ENCODE results near the gene IGFBP5. TPM values are rescaled to one million over a fixed set of nuclear protein-coding genes. Genes with fewer than 3 reads are reported as not detected.

The IGFBP5 gene
- total RNA-seq, 2 experiments from 2014 or later, result not detected

DNA sequence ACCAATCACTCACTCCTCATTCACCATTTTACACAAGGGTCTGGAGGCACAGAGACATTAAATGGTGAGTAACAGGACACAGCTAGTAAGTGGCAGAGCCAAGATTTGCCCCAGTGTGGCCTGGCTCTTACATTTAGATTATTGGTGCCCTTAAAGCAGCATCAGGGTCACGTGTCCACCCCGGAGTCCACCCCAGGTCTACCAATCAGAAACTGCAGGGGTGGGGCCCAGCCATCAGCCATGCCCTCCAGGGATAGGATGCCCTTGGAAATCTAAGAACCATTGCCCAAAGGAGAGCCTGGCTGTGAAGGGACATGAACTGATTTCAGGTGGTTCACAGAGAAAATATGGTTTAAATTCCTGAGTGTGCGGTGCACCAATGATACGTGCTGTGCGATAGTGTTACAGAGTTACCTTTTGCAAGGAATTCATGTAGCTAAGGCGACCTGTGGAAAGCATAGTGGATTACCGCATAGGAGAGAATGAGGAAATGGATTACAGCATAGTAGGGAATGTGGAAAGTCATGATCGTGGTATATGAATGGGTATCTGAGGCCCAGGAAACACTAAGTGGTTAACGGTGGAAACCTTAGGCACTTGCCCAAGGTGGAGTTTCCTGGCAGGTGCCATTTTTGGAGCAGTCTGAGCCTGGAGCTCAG is 17.8 kb downstream of the IGFBP5 start:
- no peaks in the 10 kb centered on the region for H3K9me3 Mint-ChIP-seq
- intact Hi-C loops (cut with micrococcal nuclease), result no loop called here
- H3K27ac Mint-ChIP-seq, result no peak overlapping the region
- peaks cover 7% of the 10 kb centered on the region for H3K4me1 Mint-ChIP-seq (ENCODE audit: low read depth)
- no peak for ATAC-seq
- ChIA-PET POLR2A (no interaction called here), CTCF (interaction anchor here (1.2 kb wide), 1 partner anchor 13 kb away, joined by 3 read pairs; no protein-coding TSS in a partner anchor)
- H3K27me3 Mint-ChIP-seq, result peaks cover 4% of the 10 kb centered on the region
- no peaks in the 10 kb centered on the region for H3K36me3 Mint-ChIP-seq (ENCODE audit: low read depth)
- H3K4me3 Mint-ChIP-seq, result no peak overlapping the region
- DNase-seq, result no peak
- TF ChIP-seq, protein P1, sequence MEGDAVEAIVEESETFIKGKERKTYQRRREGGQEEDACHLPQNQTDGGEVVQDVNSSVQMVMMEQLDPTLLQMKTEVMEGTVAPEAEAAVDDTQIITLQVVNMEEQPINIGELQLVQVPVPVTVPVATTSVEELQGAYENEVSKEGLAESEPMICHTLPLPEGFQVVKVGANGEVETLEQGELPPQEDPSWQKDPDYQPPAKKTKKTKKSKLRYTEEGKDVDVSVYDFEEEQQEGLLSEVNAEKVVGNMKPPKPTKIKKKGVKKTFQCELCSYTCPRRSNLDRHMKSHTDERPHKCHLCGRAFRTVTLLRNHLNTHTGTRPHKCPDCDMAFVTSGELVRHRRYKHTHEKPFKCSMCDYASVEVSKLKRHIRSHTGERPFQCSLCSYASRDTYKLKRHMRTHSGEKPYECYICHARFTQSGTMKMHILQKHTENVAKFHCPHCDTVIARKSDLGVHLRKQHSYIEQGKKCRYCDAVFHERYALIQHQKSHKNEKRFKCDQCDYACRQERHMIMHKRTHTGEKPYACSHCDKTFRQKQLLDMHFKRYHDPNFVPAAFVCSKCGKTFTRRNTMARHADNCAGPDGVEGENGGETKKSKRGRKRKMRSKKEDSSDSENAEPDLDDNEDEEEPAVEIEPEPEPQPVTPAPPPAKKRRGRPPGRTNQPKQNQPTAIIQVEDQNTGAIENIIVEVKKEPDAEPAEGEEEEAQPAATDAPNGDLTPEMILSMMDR (IDR thresholded peaks at IDR 0.05), result no peak

DNA sequence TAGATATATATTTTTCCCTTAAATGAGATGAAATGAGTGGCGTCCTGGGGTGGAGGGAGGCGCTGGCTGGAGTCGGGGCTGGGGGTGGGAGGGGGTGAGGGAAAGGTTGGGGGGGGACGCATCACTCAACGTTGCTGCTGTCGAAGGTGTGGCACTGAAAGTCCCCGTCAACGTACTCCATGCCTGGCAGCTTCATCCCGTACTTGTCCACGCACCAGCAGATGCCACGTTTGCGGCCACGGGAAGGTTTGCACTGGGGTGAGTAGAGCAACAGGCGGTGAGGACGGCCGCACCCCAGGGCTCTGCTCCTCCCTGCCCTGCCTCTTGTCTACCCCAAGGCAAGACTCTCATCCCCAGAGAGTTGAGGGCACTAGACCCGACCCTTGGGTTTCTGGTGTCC is 18.7 kb downstream of the IGFBP5 start:
- no peak for DNase-seq
- peaks cover 4% of the 10 kb centered on the region for H3K27me3 Mint-ChIP-seq
- no peak overlapping the region for H3K27ac Mint-ChIP-seq
- ChIA-PET POLR2A (interaction anchor here (0.8 kb wide), 1 partner anchor 467 kb away, joined by 3 read pairs; no protein-coding TSS in a partner anchor), CTCF (interaction anchor here (1.7 kb wide), 1 partner anchor 10 kb away, joined by 6 read pairs; no protein-coding TSS in a partner anchor)
- H3K36me3 Mint-ChIP-seq (ENCODE audit: low read depth), result no peaks in the 10 kb centered on the region
- no peak overlapping the region for H3K4me3 Mint-ChIP-seq
- no peaks in the 10 kb centered on the region for H3K9me3 Mint-ChIP-seq
- no peak for ATAC-seq
- no peaks in the 10 kb centered on the region for H3K4me1 Mint-ChIP-seq (ENCODE audit: low read depth)
- TF ChIP-seq, protein P1 (IDR thresholded peaks at IDR 0.05), result no peak
- intact Hi-C loops (cut with micrococcal nuclease), result no loop called here

DNA sequence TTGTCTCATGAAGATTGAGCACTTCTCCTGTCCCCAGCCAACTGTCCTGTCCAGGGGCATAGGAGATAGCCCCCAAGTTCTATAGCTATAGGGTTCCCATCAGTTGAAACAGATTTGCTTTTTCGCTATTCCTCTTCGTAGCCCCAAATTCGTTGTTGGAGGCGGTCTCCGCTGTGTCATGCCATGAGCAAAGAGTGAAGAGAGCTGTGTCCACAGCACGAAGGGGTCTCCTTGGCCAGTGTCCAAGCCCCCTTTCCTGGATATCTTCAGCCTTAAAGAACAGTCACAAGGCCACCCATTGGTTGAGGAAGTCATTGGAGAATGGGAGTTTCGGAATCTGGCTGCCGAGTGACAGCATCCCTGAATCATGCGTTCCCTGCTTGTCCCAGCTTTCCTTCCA is 21.0 kb downstream of the IGFBP5 start:
- intact Hi-C loops (cut with micrococcal nuclease), result no loop called here
- DNase-seq (no peak), ATAC-seq (no peak)
- TF ChIP-seq, protein P1 (IDR thresholded peaks at IDR 0.05), result no peak
- H3K4me3 Mint-ChIP-seq, result no peak overlapping the region
- no peaks in the 10 kb centered on the region for H3K4me1 Mint-ChIP-seq (ENCODE audit: low read depth)
- CTCF ChIA-PET, result interaction anchor here (1.0 to 1.1 kb wide), 2 partner anchors 155 to 157 kb away, joined by 3 to 4 read pairs; no protein-coding TSS in a partner anchor
- no peaks in the 10 kb centered on the region for H3K9me3 Mint-ChIP-seq
- H3K36me3 Mint-ChIP-seq (ENCODE audit: low read depth), result no peaks in the 10 kb centered on the region
- POLR2A ChIA-PET, result interaction anchor here (1.3 kb wide), 1 partner anchor 160 kb away, joined by 3 read pairs; no protein-coding TSS in a partner anchor
- peaks cover 3% of the 10 kb centered on the region for H3K27me3 Mint-ChIP-seq
- no peak overlapping the region for H3K27ac Mint-ChIP-seq

DNA sequence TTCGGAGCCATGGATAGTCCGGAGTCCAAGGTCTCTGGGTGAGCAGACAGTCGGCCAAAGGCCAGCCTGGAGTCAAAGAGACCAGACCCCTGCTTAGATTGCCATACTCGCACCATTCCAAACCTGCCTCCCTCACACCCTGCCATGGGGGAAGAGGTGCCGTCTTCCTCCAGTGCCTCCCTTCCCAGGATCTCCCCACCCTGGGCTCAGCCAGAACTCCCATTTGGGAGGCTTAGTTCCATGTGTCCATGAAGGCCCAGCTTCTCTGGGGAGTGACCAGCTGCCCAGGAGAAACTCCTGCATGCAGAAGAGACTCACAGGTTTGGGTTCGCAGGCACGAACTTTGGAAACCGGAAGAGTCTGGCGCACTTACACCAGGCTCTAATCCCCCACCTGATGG is 21.7 kb downstream of the IGFBP5 start:
- Mint-ChIP-seq H3K4me1 (ENCODE audit: low read depth) (no peaks in the 10 kb centered on the region), H3K27ac (no peak overlapping the region), H3K36me3 (ENCODE audit: low read depth) (no peaks in the 10 kb centered on the region), H3K27me3 (peaks cover 3% of the 10 kb centered on the region), H3K9me3 (no peaks in the 10 kb centered on the region), H3K4me3 (no peak overlapping the region)
- ChIA-PET CTCF (interaction anchor here (1.0 kb wide), 1 partner anchor 154 kb away, joined by 3 read pairs; no protein-coding TSS in a partner anchor), POLR2A (no interaction called here)
- no peak for ATAC-seq
- intact Hi-C loops (cut with micrococcal nuclease), result no loop called here
- DNase-seq, result no peak
- TF ChIP-seq, protein P1 (IDR thresholded peaks at IDR 0.05), result no peak

DNA sequence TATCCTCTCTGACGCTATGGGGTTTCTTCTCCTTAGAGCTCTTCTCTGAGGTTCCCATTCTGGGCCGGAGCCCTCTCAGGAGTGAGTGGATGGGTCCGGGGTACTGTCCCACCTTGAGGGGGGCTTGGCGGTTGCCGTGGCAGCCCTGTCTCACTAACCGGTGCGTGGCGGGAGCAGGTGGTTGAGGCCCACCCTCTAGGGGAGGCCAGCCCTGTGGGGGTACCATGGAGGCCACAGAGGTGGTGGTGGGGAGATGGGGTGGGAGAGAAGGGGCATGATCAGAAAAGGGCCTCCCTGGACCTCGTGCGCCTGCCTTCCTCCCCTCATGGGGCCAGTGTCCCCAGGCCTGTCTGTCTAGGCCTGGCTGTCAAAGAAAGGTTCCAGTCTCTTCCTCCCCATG is 22.3 kb downstream of the IGFBP5 start:
- intact Hi-C loops (cut with micrococcal nuclease), result no loop called here
- Mint-ChIP-seq H3K9me3 (no peaks in the 10 kb centered on the region), H3K4me3 (no peak overlapping the region), H3K4me1 (ENCODE audit: low read depth) (no peaks in the 10 kb centered on the region), H3K36me3 (ENCODE audit: low read depth) (no peaks in the 10 kb centered on the region), H3K27ac (no peak overlapping the region), H3K27me3 (peaks cover 3% of the 10 kb centered on the region)
- POLR2A ChIA-PET, result no interaction called here
- ATAC-seq (no peak), DNase-seq (no peak)
- CTCF ChIA-PET, result interaction anchor here (2.0 kb wide), 1 partner anchor 154 kb away, joined by 9 read pairs; no protein-coding TSS in a partner anchor
- TF ChIP-seq, protein P1 (IDR thresholded peaks at IDR 0.05), result no peak
